Measurements from ENCODE around the gene GDI1. TPM values are rescaled to one million over a fixed set of nuclear protein-coding genes. Genes with fewer than 3 reads are reported as not detected.
A peak's percentile ranks its signal among the peaks of the same experiment; 100 is the strongest.

GDI1 gene
- total and polyA plus RNA-seq, 9 of the 15 experiments (the other 6 are each of a cell fraction or from before 2014, with no cell fraction given), result 0.97 to 82.6 (median 37.5) TPM

- TF ChIP-seq, protein P1, sequence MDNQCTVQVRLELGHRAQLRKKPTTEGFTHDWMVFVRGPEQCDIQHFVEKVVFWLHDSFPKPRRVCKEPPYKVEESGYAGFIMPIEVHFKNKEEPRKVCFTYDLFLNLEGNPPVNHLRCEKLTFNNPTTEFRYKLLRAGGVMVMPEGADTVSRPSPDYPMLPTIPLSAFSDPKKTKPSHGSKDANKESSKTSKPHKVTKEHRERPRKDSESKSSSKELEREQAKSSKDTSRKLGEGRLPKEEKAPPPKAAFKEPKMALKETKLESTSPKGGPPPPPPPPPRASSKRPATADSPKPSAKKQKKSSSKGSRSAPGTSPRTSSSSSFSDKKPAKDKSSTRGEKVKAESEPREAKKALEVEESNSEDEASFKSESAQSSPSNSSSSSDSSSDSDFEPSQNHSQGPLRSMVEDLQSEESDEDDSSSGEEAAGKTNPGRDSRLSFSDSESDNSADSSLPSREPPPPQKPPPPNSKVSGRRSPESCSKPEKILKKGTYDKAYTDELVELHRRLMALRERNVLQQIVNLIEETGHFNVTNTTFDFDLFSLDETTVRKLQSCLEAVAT (IDR thresholded peaks at IDR 0.05), result no peak
- peak; percentile 93 for TF ChIP-seq RBFOX2 (IDR thresholded peaks at IDR 0.05; ENCODE audit: low read depth, low read length)
- TF ChIP-seq KDM2B (CRISPR knock-in tag; IDR thresholded peaks at IDR 0.05), result no peak
- no peak for TF ChIP-seq POLR3A (IDR thresholded peaks at IDR 0.05; ENCODE audit: borderline replicate concordance, extremely low read depth, insufficient read depth, insufficient read length)
- TF ChIP-seq ATF3 (IDR thresholded peaks at IDR 0.05), result no peak
- TF ChIP-seq ATF3 (CRISPR knock-in tag; conservative IDR thresholded peaks at IDR 0.05), result no peak
- TF ChIP-seq, protein P2, sequence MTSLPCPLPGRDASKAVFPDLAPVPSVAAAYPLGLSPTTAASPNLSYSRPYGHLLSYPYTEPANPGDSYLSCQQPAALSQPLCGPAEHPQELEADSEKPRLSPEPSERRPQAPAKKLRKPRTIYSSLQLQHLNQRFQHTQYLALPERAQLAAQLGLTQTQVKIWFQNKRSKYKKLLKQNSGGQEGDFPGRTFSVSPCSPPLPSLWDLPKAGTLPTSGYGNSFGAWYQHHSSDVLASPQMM (CRISPR knock-in tag; IDR thresholded peaks at IDR 0.05), result no peak
- no peak for TF ChIP-seq NELFE (IDR thresholded peaks at IDR 0.05; ENCODE audit: insufficient read depth, insufficient read length)
- no peak for TF ChIP-seq ZNF121 (CRISPR knock-in tag; conservative IDR thresholded peaks at IDR 0.05)
- no peak for TF ChIP-seq ZMIZ1 (IDR thresholded peaks at IDR 0.05; ENCODE audit: low read depth in 2 of 2, low read length in 2 of 2)
- TF ChIP-seq, protein P3, sequence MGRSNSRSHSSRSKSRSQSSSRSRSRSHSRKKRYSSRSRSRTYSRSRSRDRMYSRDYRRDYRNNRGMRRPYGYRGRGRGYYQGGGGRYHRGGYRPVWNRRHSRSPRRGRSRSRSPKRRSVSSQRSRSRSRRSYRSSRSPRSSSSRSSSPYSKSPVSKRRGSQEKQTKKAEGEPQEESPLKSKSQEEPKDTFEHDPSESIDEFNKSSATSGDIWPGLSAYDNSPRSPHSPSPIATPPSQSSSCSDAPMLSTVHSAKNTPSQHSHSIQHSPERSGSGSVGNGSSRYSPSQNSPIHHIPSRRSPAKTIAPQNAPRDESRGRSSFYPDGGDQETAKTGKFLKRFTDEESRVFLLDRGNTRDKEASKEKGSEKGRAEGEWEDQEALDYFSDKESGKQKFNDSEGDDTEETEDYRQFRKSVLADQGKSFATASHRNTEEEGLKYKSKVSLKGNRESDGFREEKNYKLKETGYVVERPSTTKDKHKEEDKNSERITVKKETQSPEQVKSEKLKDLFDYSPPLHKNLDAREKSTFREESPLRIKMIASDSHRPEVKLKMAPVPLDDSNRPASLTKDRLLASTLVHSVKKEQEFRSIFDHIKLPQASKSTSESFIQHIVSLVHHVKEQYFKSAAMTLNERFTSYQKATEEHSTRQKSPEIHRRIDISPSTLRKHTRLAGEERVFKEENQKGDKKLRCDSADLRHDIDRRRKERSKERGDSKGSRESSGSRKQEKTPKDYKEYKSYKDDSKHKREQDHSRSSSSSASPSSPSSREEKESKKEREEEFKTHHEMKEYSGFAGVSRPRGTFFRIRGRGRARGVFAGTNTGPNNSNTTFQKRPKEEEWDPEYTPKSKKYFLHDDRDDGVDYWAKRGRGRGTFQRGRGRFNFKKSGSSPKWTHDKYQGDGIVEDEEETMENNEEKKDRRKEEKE (IDR thresholded peaks at IDR 0.05; ENCODE audit: borderline replicate concordance in 1 of 2, control insufficient read depth in 1 of 2, low read depth in 2 of 2, low read length in 1 of 2), result no peak; a peak in 1 of 4 replicates
- no peak for TF ChIP-seq GTF3C2 (IDR thresholded peaks at IDR 0.05; ENCODE audit: borderline replicate concordance, extremely low read depth, insufficient read length)
These were observed 38.1 kb upstream of the GDI1 start (continued) for GRCh38 chrX:154398668-154399526.
